Stimulated activated CD8-positive, alpha-beta memory T cell treated with anti-CD3 and anti-CD28 coated beads, Interleukin-12 subunit alpha, Interleukin-12 subunit beta, amount 100 ng/mL, for 24 hours (primary cell): ENCODE measurements around the gene MEG3.

Source experiments
- DNase-seq: peaks from one replicate; pipeline ENCODE4 v3.0.0-alpha.2; 2020; ENCODE audit errors: extremely low read depth

MEG3 gene

GRCh38 chr14:100864960-100865681 lies 39.2 kb downstream of the MEG3 start:
- no peak for DNase-seq

DNA sequence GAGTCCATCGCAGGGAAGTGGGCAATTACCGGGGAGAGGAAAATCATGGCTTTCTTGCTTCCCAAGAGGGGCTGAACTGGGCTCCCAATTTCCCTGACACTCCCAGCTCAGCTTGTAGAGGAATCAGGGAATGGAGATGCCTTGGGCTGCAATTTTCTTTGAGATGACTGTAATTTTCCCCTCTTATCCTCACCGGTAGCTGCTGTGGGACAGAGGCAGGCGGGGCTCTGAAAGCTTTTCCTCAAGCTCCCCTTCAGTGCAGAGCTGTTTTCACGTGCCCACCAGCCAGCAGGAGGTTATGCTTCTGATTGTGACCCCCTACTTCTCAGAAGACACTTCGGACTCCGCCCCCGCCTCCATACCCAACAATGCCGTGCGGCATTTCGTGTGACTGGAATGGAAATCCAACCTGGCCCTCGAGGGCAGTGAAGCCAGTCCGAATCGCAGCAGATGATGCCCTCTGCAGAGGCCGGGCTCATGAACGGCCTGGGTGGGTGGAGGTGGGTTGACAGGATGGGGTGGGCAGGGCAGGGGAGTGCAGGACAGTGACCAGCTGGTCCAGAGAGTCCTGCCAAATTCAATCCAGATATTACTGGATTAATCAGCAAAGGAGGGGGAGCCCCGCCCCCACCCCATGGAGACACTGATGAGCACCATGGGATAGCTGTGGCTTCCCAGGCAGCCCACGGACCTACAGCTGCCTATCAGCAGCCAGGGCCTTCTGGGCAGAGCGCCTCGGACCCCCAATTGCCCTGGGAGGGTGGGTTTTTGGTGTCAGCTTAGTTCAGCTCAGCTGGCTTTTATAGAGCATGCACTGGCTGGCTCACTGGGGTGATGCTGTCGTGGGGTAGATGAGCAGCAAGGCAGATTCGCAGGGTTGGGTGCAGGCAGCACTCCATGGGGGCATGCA lies 40.0 kb downstream of the MEG3 start:
- DNase-seq, result no peak

DNA sequence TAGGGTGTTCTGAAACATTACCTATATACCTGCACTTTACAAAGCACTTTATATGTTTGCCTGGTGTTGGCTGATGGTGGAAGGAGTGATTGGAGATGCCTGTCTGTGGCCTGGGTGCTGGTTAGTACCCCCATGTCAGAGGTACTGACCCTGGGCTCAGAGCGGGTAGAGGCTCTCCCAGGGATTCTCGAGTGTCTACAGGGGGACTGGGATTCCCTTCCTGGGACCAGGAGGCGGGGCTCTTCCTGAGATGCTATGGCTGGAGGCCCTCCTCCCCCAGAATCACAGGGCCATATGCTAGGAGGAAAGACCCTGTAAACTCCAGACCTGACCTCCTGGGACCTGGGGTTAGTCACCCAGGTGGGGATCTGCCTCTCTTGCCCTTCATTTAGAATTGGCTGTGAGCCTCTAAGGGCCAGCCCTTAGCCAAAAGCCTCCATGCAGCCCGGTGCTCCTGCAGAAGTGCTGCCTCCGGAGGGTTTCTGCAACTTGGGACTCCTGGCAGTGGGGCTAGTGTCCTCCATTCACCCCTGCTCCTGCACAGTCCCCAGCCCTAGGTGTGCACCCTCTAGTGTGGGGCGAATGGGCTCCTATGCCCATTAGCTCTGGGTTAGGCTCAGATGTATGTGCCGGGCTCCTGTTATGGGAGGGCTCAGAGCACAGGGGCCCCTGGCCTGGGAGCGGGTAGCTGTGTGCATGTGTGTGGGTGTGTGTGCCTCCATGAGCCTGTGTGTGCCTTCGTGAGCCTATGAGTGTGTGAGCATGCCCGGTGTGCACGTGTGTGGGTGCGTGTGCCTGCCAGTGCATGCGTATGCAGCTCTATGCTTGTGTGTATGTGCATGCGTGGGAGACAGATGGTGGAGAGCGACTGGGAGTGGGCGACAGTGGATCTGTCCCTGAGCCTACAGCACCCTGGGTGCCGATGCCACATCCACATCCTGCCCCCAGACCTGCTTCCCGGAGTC lies 41.0 kb downstream of the MEG3 start:
- DNase-seq, result no peak

DNA sequence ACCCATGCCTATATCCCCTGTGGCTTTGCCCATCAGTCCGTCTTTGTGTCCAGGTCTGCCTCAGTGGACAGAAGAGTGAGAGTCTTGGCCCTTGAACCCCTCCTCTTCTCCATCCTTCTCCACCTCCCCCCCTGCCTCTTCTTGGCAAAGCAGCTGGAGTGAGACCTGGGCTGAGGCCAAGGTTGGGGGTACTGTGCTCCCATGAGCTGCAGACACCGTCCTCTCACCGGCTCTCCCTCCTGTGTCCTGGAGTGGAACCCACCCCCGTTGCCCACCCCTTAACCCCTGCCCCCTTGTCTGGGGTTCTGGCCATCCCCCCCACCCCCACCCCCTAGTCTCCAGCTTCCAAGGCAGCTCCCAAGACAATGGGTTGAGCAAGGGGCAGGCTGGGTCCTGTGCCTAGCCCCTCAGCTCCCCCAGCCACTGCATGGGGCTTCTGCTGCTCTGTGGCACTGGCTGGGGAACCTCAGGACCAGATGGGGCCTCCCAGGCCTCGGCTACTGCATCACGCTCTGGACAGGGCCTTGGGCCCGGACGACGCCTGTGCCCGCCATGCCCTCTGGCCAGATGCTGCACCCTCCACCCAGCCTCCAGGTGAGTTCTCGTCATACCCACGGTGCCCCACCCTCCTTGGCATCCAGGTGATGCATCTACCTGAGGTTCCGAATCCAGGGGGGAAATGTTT lies 41.9 kb downstream of the MEG3 start:
- DNase-seq, result no peak

DNA sequence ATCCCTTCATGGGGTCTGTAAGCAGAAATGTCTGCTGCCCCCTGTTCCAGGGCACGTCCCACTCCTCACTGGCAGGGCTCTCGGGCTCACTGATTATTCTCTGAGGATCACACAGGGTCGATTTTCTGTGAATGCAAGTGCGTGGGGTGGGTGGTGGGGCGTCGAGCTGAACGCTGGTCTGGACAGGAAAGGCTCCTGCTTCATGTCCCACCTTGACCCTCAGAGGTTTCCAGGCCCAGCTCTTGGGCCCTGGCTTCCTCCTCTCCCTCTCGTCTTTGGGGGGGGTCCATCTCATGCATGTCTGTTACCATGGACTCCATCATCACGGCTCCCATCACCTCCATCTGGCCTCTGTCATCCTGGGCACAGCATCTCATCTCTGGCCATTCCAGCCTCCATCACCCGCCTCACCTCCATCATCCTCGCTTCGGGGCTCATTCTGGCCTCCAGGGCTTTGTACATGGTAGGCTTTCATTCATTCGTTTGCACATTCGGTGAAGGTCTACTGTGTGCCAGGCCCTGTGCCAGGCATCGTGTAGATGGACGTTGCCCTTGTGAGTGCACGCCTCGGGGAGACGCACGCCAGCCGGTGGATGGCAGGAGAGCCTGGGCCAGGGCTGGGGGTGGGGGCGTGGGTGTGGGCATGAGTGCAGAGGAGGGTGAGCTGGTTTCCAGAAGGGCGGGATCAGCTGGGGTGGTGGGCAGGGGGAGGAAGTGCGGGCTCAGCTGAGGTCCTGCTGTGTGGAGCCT lies 42.9 kb downstream of the MEG3 start:
- DNase-seq, result no peak

DNA sequence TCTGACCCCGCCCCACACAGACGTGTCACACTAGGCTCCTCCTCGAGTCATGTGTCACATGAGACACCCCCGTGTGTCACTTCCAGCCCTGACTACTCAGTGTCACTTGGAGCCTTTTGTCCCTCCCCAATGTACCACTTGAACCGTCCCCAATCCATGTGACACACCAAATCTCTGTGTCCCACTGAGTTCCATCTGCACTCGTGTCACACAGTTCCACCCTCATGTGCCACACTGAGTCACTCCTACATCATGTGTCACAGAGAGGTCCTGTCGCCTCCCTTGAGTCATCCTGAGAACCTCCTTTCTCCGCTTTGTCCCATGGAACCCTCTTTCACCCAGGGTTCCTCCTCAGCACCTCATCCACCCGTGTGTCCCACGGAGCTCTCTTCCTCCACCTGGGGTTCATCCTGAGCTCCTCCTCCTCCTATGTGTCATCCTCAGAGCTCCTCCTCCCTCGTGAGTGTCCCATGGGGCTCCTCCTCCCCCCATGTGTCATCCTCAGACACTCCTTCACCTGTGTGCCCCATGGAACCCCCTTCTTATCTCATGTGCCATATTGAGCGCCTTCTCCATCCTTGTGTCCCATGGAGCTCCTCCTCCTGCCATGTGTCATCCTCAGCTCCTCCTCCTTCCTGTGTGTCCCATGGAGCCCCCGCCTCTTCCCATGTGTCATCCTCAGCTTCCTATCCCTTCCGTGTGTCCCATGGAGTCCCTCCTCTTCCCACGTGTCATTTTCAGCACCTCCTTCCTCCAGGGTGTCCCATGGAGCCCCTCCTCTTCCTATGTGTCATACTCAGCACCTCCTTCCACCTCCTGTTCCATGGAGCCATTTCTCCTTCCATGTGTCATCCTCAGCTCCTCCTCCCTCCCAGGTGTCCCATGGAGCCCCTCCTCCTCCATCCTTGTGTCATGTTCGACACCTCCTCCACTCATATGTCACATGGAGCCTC lies 45.6 kb downstream of the MEG3 start:
- DNase-seq, result no peak

DNA sequence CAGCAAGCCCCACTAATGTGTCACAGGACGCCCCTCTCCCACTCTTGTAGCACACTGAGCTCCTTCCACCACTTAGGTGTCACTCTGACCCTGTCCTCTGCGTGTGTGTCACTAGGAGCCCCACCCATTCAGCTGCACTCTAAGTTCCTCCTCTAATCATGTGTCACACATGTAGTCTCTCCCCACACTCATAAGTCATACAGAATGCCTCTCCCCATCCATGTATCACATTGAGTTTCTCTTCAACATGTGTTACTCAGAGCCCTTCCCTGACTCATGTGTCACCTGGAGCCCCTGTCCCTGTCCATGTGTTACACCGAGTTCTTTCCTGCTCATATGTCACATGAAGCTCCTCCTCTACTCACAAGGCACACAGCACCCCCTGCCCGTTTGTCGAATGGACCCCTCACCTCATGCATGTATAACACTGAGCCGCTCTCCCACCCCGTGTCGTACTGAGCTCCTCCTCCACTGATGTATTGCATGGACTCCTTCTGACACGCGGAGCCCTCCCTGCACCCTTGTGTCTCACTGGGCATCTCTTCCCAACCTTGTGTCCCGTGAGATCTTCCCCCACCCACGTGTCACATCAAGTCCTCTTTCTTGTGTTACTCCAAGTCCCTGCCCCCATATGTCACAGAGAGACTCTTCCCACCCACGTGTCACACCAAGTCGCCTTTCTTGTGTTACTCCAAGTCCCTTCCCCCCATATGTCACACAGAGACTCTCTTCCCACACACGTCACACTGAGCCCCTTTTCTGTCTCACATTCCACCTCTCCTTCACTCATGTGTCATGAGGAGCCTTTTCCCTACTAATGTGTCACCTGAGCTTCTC lies 46.6 kb downstream of the MEG3 start:
- no peak for DNase-seq

GRCh38 chr14:100873096-100873482 lies 47.2 kb downstream of the MEG3 start:
- no peak for DNase-seq

- no peak for DNase-seq
These were observed 48.1 kb downstream of the MEG3 start for GRCh38 chr14:100874051-100874410.

- no peak for DNase-seq
These were observed 48.6 kb downstream of the MEG3 start for GRCh38 chr14:100874411-100875091.

- no peak for DNase-seq
These were observed 49.2 kb downstream of the MEG3 start for GRCh38 chr14:100875126-100875525.

DNA sequence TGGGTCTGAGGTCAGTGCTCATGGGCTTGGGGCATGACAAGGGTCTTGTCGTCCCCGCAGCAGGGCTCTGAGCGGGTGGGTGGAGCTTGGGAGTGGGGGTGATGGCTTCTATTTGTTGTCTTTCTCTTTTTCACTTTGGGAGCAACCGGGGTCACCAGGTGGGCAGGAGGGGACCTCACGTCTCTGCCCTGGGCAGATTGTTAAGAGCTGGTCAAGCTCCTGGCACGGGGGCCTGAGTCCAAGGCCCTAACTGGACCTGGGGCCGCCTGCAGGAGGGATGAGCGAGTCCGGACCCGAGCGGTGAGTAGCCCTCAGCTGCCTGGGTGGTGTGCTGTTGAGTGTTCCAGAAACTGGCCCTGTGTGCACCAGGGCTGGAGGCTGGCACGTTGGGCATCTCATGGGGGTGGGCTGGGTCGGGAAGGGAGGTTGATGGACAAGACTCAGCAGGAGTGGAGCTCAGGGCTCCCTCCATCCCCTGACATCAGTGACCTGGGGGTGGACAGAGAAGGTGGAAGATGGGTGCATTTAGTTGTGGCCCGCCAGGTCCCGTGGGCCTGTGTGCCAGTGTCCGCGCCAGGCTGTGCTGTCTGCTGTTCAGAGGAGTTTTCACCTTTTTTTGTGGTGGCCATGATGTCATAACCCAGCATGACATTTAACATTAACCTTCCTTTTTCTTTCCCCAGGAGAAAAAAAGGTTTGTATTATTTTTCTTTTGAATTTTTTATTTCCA lies 50.1 kb downstream of the MEG3 start:
- DNase-seq, result no peak

GRCh38 chr14:100878271-100879146 lies 52.6 kb downstream of the MEG3 start:
- DNase-seq, result no peak

DNA sequence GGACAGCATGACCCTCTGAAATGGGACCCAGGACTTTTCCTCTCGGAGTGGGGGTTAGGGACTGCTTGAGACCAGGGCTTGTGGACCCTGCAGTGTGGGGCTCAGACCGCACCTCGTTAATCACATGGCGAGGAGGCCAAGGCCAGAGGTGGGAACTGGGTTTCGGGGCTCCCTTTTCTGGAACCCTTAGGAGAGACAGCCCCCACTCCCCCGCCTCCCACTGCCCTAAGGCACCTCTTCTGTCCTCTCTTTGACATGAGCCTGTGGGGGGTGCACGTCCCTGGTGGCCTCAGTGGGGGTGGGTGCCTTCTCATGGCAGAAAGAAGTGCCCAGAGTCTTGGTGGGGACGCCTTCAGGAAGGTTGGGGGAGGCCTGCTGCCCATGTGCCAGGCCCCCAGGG lies 53.3 kb downstream of the MEG3 start:
- DNase-seq, result no peak

DNA sequence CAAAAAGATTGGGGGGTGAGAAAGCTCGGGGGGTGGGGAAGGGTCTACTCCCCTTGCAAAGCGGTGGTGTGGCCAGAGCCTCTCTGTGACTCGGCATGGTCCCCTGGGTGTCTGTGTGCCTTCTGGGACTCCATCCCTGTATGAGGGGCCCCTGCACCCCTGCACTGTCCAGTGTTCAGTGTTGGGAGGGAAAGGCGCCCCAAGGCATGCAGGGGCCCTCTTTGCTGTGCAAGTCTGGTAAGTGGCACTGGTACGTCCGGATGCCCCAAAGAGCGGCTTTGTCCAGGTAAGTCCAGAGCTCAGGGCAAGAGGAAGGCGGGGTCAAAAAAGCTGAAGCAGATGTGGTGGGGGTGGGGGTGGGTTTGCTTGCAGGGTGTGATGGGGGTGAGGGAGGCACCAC lies 53.9 kb downstream of the MEG3 start:
- no peak for DNase-seq
